HG02884 (cell line): ENCODE measurements around the gene UTP11.
"Not testable (repeated sequence)": the region's sequence is repeated elsewhere in the genome, so short reads cannot be mapped to it uniquely, and the experiment has no call there.

ENCODE experiments used
- ATAC-seq: cut with Tn5 transposase; IDR thresholded peaks from one replicate; pipeline ENCODE4 v1.9.1; 2021; ENCODE audit warnings: mild to moderate bottlenecking, moderate library complexity; ENCODE audit not compliant: unreplicated experiment

The UTP11 gene

GRCh38 chr1:38027201-38028104 is 14.9 kb downstream of the UTP11 start:
- ATAC-seq = no peak

DNA sequence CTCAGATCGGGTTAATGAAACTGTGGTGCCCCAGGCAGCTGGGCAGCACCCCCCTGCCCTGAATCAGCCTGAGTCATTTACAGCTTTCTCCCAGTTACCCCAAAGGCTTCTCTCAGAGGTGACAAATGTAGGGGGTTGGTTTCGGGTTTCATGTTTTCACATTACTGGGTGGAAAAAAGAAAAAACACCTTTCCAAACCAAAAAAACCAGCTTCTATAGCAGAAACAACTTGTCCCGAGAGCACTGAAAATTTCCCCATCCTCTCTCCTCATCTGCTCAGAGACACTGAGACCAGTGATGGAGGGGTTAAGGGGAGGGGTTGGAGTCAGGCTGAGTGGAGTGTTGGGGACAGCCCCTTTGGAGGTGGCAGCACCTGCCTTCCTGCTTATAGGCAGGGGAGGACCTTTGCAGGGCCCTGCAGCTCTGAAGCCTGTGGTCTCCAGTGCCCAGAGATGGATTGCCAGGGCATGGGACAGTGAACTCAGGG is 15.6 kb downstream of the UTP11 start:
- peak; percentile 58 for ATAC-seq

DNA sequence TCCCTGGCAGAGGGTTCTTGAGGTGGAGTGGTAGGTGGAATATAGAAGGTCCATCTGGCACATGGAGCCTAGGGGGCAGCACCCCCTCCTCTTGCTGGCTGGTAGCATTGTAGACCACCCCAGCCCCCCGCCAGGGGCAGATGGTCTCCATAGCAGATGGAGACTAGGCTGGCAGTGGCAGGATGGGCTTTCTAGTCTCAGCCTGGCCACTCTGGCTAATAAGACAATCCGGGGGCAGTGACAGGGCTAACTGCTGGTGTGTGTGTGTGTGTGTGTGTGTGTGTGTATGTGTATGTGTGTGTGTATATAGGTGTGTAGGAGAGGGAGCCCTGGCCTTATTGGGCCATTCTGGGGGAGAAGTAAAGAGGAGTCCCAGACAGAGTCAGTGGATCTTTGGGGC is 16.1 kb downstream of the UTP11 start:
- ATAC-seq = no peak

- ATAC-seq = no peak
Measured at GRCh38 chr1:38029081-38029681, 16.6 kb downstream of the UTP11 start.

- peak; percentile 49 for ATAC-seq
Measured at GRCh38 chr1:38029685-38030511, 17.4 kb downstream of the UTP11 start.

DNA sequence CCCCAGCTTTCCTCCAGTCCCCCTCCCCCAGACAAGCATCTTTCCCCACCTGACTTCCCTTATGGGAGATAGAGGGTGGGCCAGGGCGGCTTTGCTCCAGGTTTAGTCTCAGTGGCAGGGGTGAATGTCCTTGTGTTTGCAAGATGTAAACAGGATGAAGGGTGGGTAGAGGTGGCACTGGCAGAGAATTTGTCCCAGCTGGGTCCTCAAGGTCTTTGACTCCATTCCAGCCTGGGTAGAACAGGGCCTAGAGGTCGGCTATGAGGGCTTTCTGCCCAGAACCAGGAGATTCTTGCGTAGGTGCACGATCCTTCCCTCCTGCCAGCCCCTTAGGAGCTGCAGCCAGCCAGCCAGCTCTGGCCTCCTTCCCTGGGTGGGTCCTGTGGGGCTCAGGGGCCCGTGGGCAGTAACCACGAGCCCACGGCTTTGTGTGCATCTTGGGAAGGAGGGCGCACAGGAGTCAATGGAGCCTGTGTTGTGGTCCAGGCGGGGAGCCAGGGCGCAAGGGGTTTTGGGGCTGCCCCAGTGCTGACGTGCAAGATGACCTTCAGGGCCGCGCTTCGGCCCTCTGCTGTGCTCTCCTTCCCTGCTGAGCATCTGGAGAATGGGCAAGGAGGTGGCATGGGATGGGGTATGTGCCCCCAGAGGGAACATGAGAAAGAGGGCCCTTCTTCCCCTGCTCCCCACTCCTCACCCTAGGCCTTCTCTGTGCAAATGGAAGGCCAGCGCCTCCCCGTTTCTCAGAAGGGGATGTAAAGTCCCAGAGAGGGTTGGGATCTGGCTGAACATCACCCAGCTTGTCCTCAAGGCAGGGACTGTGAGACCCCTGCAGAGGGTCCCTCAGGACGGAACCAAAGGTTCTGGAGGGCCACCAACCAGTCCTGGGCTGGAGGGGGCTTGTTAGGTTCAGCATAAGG is 18.3 kb downstream of the UTP11 start:
- ATAC-seq = no peak

DNA sequence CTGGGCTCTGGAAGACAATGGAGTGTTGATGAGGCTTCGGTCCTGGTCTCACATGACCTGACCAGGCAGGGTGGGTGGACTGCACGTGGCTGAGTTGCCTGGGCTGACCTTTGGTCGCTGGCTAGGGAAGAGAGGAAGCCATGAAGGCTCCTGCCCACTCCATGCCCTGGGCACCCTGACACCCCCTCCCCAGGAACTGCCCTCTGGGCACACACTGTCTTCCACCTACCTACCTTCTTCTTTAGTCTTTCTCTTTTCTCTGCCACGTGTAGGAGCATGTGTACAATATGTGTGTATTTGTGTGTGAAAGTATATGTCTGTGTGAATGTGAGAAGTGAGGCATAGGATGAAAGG is 19.0 kb downstream of the UTP11 start:
- no peak for ATAC-seq

DNA sequence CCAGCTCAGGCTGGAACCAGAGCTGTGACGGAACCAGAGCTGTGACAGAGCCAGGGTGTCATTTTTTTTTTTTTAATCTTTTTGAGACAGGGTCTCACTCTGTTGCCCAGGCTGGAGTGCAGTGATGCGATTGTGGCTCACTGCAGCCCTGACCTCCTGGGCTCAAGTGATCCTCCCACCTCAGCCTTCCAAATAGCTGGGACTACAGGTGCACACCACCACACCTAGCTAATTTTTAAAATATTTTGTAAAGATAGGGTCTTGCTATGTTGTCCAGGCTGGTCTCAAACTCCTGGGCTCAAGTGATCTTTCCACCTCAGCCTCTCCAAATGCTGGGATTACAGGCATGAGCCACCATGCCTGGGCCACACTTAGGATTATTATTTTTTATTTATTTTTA is 20.5 kb downstream of the UTP11 start:
- not testable (repeated sequence) for ATAC-seq

DNA sequence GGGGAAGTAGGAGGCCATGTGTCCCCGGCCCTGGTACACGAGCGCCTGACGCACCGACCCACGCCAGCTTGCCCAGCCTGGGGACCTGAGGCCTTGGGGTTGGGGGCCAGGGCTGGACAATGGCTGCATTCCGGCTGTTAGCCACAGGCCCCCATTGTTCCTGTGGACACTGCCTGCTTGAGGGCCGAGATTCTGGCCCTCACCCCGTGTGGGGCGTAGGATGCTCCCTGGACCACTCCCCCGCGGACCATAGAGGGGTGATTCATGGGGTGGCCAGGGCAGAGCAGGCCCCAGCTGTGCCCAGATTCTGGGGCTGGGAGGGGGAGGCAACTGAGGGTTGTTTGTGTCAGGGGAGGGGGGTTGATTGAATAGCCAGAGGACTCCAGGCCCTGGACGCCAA is 22.3 kb downstream of the UTP11 start:
- ATAC-seq = no peak

DNA sequence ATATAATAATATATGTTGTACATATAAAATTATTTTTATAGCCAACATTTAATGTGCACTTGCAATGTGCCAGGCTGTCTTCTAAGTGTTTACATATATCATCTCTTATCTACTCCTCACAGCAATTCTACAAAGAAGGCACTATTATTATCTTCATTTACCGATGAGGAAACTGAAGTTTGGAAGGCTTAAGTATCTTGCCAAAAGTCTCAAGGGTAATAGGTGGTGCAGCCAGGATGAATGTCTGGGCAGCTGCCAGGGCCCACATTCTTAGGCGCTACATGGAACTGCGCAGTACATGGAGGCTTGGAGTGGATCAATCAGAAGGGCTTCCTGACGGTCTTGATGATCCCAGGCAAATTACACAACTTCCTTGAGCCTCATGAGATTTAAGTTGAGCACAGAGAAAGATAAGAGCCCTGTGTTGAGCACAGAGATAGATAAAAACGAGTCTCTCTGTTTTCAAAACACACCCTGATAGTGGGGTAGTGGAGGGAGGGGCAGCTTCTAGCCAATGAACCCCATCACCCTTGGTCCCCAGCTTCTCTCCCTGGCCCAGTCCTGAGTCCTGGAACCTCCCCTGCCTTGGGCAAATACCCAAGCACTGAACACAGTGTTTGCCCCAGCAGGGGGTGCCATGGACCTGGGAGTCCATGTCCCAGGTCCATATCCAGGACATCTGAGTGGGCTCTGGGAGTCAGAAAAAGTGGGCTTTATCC is 24.8 kb downstream of the UTP11 start:
- ATAC-seq = no peak

- ATAC-seq = no peak
Measured at GRCh38 chr1:38038861-38039260, 26.3 kb downstream of the UTP11 start.

- ATAC-seq = no peak
Measured at GRCh38 chr1:38039331-38040088, 27.0 kb downstream of the UTP11 start.

DNA sequence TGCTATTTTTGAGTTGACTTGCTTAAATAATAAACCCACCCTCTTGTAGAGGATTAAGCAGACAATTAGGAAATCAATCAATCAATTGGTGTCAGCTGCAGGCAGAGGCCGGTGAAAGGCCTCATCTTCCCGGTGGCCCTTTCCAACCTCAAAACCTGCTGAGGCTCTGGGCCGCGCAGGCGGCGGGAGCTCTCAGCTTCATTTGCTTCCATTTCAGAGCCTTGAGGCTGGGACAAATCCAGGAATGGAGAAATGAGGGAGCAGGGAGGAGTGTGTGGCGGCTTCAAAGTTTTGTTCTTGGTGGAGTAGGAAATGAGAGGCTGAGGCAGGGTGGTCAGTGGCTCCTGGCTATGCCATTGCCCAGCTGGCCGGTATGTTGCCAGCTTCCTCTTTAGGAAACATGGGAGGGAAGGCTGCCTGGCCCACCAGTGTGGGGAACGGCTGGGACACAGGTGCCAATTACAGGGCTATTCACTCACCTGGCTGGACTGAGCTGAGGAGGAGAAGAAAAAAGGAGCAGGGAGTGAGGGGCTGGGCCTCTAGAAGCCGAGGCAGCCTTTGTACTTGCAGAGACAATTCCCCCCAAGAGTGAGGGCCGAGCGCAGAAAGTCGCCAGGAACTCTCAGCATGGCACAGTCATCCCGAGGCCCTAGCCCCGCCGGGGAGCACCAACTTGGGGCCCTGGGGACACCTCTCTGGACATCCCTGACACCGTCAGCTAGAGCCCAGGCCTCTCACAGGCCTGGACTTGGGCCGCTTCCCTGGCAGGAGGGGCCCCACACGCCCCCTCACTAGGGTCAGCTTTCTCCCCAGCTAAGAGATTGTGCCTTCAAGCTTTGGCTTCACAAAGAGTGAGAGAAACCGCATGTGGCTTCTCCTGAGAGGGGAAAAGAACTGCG is 29.7 kb downstream of the UTP11 start:
- ATAC-seq = no peak

- no peak for ATAC-seq
Measured at GRCh38 chr1:38043036-38043747, 30.7 kb downstream of the UTP11 start.

DNA sequence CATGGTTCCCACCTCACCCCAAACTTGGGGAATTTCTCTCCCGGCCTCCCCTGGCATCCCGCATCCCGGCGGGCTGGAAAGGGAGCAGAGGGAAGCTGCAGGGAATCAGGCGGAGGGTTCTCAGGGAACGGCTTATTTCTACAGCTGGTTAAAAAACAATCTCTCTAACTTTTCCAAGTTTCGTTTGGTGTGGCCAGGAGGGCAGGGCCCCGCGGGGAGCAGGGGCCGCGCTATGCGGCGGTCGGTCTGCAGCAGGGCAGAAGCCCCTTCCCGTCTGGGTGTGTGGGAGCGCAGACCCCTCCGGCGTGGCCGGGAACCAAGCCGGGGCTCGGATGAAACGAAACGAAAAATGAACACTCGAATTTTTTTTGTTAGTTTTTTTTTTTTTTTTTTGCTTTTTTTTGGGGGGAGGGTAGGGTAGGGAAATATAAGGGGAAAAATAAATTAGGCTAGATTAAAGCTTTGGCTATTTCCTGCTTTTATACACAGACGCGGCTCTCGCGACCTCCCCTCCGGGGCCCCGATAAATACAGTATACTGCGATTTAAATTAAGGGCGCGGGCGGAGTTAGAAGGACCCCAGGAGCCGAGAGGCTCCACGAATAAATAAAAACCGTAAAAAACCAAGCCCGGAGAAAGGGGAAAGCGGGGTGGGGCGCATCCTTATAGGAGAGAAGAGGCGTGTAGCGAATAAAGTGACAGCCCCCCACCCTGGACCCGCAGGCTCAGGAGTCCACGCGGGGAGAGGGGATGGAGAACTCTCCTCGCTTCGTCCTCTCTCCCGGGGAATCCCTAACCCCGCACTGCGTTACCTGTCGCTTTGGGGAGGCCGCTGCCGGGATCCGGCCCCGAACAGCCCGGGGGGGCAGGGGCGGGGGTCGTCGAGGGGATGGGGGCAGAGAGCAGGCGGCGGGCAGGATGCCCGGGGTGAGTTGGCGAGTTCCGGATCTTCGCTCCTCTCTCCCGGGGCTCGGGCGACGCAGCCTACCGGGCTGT is 32.0 kb downstream of the UTP11 start:
- no peak for ATAC-seq
